Fibroblast of upper back skin (primary cell): ENCODE results near the gene MBD3L2B.

ENCODE experiments used
- DNase-seq: peaks from one replicate; pipeline ENCODE4 v3.0.0-alpha.2; 2013

MBD3L2B gene

GRCh38 chr19:7010722-7011593 lies 10.3 kb downstream of the MBD3L2B start:
- DNase-seq, result no peak

DNA sequence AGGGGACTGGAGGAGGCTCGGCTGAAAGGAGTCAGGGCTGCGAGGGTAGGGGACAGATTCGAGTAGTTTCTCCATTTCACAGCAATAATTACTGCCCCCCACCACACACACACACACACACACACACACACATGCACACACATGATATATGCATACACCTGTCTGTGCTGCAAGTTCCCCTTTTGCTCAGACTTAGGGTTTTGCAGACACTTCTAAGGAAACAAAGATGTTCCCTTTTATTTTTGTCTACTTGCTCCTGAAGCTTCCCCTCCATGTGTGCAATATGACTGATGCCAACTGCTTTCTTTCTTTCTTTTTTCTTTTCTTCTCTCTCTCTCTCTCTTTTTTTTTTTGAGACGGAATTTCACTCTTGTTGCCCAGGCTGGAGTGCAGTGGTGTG lies 13.4 kb downstream of the MBD3L2B start:
- no peak for DNase-seq

GRCh38 chr19:7006135-7006704 lies 15.0 kb downstream of the MBD3L2B start:
- DNase-seq, result no peak

- DNase-seq, result peak; percentile 1
Observed at GRCh38 chr19:7004313-7004931, 16.8 kb downstream of the MBD3L2B start.

- no peak for DNase-seq
Observed at GRCh38 chr19:7000816-7001215, 20.4 kb downstream of the MBD3L2B start.

- DNase-seq, result no peak
Observed at GRCh38 chr19:7000333-7000732, 20.9 kb downstream of the MBD3L2B start.

GRCh38 chr19:6999933-7000332 lies 21.3 kb downstream of the MBD3L2B start:
- no peak for DNase-seq

DNA sequence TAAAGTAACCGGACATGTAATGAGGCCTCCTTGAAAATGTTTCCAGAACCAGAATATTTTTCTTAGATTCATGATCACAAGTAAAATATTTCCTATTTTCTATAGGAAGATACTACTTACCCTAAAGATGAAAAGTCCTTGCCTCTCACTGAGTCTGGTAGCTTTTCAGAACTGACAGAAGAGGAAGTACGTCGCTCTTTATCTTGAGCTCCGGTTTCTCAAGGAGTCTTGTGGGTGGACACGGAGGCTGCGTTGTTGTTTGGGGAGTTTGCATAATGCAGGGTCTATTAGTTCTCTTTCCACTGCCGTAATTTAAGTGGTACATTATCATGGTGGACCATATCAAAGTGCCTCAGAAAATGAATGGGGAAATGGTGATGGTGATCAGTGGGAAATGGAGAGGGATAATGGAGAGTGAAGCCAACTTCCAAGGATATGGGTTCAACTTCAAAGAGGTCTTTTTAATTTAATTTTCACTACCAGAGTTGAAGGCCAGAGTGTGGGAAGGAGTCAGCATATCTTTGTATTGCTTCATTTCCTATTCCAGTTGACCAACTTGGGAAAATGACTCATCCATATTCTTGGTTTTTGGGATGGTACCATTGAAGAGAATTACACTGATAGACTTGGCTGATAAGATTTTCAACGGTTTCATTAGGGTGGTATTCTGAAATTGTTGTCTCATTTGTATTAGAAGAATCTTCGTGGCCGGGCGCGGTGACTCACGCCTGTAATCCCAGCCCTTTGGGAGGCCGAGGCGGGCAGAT lies 23.4 kb downstream of the MBD3L2B start:
- DNase-seq, result no peak

GRCh38 chr19:6996810-6997209 lies 24.4 kb downstream of the MBD3L2B start:
- DNase-seq, result no peak

DNA sequence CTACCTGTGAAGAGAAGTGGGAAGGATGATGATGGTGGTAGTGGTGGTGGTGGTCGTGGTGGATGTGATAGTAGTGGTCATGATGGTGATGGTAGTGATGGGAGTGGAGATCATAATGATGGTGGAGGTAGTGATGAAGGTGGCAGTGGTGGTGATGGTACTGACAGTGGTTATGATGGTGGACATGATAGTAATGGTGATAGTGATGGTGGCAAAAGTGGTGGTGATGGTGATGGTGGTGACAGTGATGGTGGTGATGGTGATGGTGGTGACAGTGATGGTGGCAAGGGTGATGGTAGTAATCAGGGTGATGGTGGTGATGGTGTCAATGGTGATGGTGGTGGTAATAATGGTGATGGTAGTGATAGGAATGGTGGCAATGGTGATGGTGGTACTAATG lies 26.2 kb downstream of the MBD3L2B start:
- DNase-seq, result no peak

GRCh38 chr19:6988257-6988656 lies 33.0 kb downstream of the MBD3L2B start:
- DNase-seq, result no peak

DNA sequence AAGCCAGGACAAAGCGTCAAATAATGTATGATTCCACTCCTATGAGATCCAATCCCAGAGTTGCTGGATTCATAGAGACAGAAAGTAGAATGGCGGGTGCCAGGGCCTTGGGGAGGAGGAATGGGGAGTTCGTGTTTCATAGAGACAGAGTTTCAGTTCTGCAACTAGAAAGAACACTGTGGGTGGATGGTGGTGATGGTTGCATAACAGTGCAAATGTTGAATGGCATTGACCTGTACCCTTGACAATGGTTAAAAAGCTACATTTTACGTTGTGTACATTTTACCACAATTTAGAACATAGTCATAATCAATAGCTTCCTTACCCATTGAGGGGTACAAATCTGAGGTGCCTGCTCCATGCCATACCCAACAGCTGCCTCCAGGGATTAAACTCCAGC lies 33.4 kb downstream of the MBD3L2B start:
- DNase-seq, result no peak

- no peak for DNase-seq
Observed at GRCh38 chr19:6983448-6983847, 37.8 kb downstream of the MBD3L2B start.

- no peak for DNase-seq
Observed at GRCh38 chr19:6979399-6979798, 41.8 kb downstream of the MBD3L2B start.

DNA sequence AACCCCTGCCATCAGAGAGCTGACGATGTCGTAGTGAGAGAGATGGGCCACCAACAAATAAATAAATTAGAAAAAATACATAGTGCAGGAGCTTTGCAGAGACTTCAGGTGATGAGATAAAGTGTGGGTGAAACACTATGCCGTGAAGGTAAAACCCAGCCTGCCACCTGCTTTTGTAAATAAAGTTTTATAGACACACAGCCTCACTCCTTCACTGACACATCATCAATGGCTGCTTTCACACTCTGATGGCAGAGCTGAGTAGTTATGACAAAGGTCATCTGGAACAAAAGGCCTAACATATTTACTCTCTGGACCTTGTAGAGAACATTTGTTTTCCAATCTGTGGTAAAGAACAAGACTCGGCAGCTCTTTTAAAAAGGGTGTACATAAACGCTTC lies 45.0 kb downstream of the MBD3L2B start:
- DNase-seq, result no peak

DNA sequence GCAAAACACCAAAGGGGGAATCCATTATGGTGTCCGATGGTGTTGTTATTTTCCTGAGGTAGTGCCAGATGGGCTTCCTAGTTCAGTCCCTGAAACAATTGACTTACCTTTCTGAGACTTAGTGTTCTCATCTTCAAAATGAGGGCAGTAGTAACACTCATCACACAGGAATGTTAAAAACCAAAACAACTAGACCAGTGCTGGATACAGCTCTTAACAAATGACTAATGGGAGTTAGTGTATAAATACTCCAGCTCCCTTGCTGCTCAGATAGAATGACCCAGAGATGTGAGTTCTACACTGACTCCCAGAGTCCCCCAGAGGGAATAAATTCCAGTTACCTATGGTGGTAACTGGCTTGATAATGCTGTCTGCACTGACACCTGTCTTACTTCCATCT lies 49.9 kb downstream of the MBD3L2B start:
- DNase-seq, result no peak

GRCh38 chr19:6970443-6970842 lies 50.8 kb downstream of the MBD3L2B start:
- no peak for DNase-seq

DNA sequence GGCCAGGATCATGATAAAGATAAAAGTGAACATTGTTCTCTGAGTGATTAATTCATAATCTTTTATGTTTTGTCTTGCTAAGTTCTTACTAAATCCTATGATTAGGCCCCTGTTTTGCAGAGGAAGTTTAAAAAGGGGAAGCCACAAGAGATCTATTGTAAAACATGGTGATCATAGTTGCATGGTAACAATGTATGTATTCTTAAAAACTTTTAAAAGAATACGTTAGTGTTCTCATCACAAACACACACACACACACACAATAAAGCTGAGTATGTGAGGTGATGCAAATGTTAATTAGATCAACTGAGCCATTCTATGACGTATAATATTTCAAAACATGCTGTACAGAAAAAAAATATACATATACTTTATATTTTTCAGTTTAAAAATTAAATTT lies 51.2 kb downstream of the MBD3L2B start:
- DNase-seq, result no peak

- no peak for DNase-seq
Observed at GRCh38 chr19:6969490-6969889, 51.7 kb downstream of the MBD3L2B start.
